NB4 (cell line): ENCODE measurements around the gene DCUN1D1.

Experiments used
- CTCF ChIP-seq: IDR thresholded peaks from one replicate; pipeline ENCODE4 v1.5.1; 2012; ENCODE audit warnings: low read depth, low read length
- MAX ChIP-seq: IDR thresholded peaks from 2 replicates; pipeline ENCODE4 v1.6.1; 2011; ENCODE audit warnings: low read depth, low read length
- MYC ChIP-seq: IDR thresholded peaks from 2 replicates; pipeline ENCODE4 v1.6.1; 2011; ENCODE audit warnings: low read depth, low read length
- POLR2A ChIP-seq: IDR thresholded peaks from 2 replicates; pipeline ENCODE4 v1.6.1; 2011; ENCODE audit warnings: mild to moderate bottlenecking; ENCODE audit not compliant: insufficient read length; ENCODE audit errors: extremely low read depth

GRCh38 chr3:182906036-182906435 is 74.3 kb downstream of the DCUN1D1 start:
- no peak for TF ChIP-seq POLR2A
- no peak for TF ChIP-seq CTCF
- TF ChIP-seq MAX, result no peak
- TF ChIP-seq MYC, result no peak
